VCaP (cell line): ENCODE measurements around the gene ABCC4.
A peak's percentile ranks its signal among the peaks of the same experiment; 100 is the strongest.

Experiments
- H3K27ac ChIP-seq: fragments of 450-650 bp; 2 replicates; pipeline ENCODE4 v1.5.1; 2017
- TF ChIP-seq, protein P1 (sequence below): fragments of 450-650 bp; conservative IDR thresholded peaks from 2 replicates; pipeline ENCODE4 v1.5.1; 2017; ENCODE audit warnings: mild to moderate bottlenecking, moderate library complexity

Gene ABCC4

DNA sequence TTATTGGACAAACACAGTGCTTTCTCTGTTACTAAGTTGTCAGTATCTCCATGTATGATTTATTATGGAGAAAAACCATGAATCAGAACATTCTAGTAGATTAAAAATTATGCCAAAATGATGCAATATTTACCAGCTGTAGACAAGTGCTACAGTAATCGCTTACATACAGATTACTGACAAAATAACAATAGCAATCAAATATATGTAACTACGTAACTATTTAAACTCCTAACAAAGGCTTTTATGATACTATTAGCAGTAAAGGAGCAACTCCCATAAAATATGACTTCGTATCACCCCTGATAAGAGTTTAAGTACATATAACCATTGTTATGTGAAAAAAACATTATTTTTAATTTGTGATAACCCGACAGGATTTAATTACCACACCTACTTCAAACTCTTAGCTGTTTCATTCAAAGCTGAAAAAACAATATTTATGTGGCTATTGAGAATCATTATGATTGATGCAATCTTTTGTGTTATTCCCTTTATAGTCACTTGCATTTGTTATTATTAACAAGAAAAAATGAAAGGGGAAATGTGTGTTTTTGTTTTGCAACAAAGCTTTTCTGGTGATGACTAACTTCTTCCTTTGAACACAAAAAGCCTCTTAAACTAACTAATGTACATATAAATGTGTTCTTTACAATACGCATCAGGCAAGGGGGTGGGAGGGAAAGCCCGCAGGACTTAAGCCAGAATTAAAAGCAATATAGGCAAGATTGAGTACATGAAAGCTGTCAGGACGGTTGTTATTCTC lies 147.4 kb downstream of the ABCC4 start:
- TF ChIP-seq, protein P1, sequence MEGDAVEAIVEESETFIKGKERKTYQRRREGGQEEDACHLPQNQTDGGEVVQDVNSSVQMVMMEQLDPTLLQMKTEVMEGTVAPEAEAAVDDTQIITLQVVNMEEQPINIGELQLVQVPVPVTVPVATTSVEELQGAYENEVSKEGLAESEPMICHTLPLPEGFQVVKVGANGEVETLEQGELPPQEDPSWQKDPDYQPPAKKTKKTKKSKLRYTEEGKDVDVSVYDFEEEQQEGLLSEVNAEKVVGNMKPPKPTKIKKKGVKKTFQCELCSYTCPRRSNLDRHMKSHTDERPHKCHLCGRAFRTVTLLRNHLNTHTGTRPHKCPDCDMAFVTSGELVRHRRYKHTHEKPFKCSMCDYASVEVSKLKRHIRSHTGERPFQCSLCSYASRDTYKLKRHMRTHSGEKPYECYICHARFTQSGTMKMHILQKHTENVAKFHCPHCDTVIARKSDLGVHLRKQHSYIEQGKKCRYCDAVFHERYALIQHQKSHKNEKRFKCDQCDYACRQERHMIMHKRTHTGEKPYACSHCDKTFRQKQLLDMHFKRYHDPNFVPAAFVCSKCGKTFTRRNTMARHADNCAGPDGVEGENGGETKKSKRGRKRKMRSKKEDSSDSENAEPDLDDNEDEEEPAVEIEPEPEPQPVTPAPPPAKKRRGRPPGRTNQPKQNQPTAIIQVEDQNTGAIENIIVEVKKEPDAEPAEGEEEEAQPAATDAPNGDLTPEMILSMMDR = no peak
- peak overlapping the region; percentile 84 for H3K27ac ChIP-seq

DNA sequence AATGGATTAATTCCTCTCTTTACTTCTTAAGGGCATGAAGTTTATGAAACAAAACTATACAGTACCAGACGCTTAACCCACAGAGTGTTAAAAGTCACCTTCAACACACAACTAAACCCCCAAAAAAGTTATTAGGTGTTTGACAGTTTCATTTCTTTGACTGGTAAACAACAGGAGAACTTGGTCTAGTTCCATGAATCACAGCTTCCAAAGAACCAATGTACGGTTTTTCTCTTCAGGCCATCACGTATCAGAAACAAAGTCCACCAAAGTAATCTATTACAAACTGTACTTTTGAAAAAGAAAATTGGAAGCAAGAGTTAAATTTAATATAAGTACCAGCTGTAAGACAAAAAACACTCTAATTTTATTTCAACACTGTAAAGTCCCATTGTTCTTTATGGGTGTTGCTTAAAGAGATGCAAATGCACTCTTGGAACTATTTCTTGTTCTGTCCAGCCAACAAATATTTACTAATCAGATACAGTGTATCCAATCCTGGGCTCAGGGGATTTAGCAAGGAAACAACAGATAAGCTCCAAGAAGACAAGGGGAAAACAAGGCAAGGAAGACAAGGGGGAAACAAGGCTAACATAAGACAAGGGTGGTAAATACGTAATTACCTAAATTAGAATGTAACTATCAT lies 149.2 kb downstream of the ABCC4 start:
- TF ChIP-seq, protein P1 = no peak
- no peak overlapping the region for H3K27ac ChIP-seq

DNA sequence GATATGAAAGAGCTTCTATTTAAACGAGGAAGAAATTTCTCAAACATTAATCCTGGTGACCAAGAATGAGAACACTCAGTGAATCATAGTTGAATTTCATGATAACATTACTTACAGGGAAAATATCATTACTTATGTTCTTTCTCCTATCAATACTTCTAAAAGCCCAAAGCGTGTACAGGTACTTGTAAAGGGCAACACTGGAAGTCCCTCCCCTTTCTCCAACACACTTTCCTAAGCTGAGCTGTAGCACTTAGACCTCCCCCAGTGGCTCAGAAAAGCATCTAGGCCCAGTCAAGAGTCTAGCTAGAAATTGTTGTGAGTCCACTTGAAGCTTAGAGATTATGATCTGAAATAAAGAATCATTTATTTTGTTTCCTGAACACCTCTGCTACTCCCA lies 150.7 kb downstream of the ABCC4 start:
- H3K27ac ChIP-seq = peak overlapping the region; percentile 76
- TF ChIP-seq, protein P1 = no peak

DNA sequence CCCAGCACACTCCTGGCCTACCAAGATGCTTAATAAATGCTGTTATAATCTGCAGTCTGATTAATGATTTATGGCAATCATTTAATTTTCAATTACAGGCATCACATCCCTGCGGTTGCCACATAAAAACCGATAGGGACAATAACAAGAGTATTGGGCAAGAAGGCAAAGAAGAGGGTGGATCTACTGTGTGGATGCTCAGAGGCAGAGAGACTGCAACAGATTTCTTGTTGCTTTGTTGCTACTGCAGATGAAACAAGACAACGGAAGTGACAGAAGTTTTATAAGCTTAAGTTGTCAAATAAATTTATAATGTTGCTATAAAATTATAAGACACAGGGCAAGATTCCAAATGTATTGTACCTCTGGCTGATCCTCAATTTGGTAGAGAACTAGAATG lies 154.8 kb downstream of the ABCC4 start:
- TF ChIP-seq, protein P1 = no peak
- peak overlapping the region; percentile 76 for H3K27ac ChIP-seq

DNA sequence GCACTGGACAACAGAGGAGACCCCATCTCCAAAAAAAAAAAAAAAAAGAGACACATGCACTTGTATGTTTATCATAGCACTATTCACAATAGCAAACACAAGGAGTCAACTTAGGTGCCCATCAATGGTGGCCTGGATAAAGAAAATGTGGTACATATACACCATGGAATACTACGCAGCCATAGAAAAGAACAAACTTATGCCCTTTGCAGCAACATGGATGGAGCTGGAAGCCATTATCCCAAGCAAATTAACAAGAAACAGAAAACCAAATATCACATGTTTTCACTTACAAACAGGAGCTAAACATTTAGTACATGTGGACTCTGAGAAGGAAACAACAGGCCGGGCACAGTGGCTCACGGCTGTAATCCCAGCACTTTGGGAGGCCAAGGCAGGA lies 155.7 kb downstream of the ABCC4 start:
- TF ChIP-seq, protein P1 = no peak
- peak overlapping the region; percentile 76 for H3K27ac ChIP-seq

- TF ChIP-seq, protein P1 = no peak
- H3K27ac ChIP-seq = peak overlapping the region; percentile 86
Observed at GRCh38 chr13:95140502-95140901, 160.7 kb downstream of the ABCC4 start.

DNA sequence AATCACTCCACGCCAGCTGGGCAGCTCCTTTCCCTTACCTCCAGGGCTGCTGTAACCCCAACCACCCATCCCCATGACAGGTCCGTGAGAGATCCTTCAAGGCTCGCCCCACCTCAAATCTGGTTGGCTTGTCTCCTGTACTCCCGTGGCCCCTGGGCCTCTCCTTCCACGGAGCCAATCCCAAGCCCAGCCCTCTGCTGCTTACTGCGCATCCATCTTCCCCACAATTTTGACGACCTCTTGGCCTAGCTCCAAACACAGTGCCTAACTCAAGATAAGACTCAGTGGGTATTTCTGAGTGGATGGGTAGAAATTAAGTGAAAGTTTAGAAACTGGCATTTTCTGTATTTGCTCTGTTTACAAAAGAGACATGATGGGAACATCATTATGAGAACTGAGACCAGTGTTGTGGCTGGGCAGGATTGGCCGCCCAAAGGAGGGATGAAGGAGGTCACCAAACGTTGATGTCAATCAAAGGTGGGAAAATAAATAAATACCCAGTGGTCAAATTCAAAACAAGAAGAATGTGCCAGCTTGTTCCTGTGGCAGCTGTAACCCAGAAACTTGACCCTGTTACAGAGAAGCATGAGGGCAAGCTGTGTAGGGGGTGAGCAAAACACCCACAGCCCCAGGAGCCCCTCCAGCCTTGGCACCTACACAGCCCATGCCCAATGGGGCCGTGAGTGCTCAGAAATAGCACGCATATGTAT lies 162.2 kb downstream of the ABCC4 start:
- TF ChIP-seq, protein P1 = no peak
- H3K27ac ChIP-seq = peak overlapping the region; percentile 86
